ENCODE measurements around the gene DALRD3.

The DALRD3 gene

GRCh38 chr3:48970586-48970985 lies 47.8 kb downstream of the DALRD3 start:
- Histone ChIP-seq H3K9me3 (ENCODE audit: control insufficient read depth, insufficient read depth, low read depth, low read length) (no peaks in the 10 kb centered on the region), H3K4me1 (ENCODE audit: control insufficient read depth, insufficient read depth, low read length) (no peaks in the 10 kb centered on the region), H3K9ac (ENCODE audit: low read length) (no peak overlapping the region), H3K27ac (ENCODE audit: low read depth, low read length) (no peak overlapping the region), H3K4me3 (ENCODE audit: low read depth, low read length) (no peak overlapping the region), H3K36me3 (ENCODE audit: control insufficient read depth, insufficient read depth, low read length) (peaks cover 94% of the 10 kb centered on the region), H3K27me3 (ENCODE audit: control insufficient read depth, insufficient read depth, low read length) (no peaks in the 10 kb centered on the region)

- H3K4me3 ChIP-seq (ENCODE audit: low read depth, low read length), result no peak overlapping the region
- no peaks in the 10 kb centered on the region for H3K9me3 ChIP-seq (ENCODE audit: control insufficient read depth, insufficient read depth, low read depth, low read length)
- H3K27ac ChIP-seq (ENCODE audit: low read depth, low read length), result no peak overlapping the region
- H3K9ac ChIP-seq (ENCODE audit: low read length), result no peak overlapping the region
- H3K27me3 ChIP-seq (ENCODE audit: control insufficient read depth, insufficient read depth, low read length), result no peaks in the 10 kb centered on the region
- H3K36me3 ChIP-seq (ENCODE audit: control insufficient read depth, insufficient read depth, low read length), result peaks cover 75% of the 10 kb centered on the region
- H3K4me1 ChIP-seq (ENCODE audit: control insufficient read depth, insufficient read depth, low read length), result peaks cover 18% of the 10 kb centered on the region
These were observed 51.5 kb downstream of the DALRD3 start for GRCh38 chr3:48966876-48967361.

DNA sequence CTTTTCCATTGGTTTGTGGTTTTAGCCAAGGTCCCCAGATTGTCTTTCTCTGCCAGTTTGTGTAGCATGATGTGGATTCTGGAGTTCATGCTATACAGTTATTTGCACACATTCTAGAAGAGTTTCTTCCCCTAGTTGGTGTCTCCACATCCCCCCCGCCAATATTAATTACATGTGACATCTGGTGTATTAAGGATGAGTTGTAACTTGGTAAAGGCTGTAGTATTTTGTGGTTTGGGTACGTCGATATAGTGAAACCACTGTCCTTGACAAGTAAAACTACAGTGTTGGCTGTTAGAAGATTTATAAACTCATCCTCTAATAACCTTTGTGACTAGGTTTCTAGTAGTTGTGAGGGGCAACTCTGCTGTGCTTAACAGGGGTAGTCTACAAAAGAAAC lies 52.0 kb downstream of the DALRD3 start:
- no peak overlapping the region for H3K9ac ChIP-seq (ENCODE audit: low read length)
- H3K36me3 ChIP-seq (ENCODE audit: control insufficient read depth, insufficient read depth, low read length), result peaks cover 69% of the 10 kb centered on the region
- no peak overlapping the region for H3K4me3 ChIP-seq (ENCODE audit: low read depth, low read length)
- H3K27me3 ChIP-seq (ENCODE audit: control insufficient read depth, insufficient read depth, low read length), result no peaks in the 10 kb centered on the region
- peaks cover 18% of the 10 kb centered on the region for H3K4me1 ChIP-seq (ENCODE audit: control insufficient read depth, insufficient read depth, low read length)
- H3K27ac ChIP-seq (ENCODE audit: low read depth, low read length), result no peak overlapping the region
- no peaks in the 10 kb centered on the region for H3K9me3 ChIP-seq (ENCODE audit: control insufficient read depth, insufficient read depth, low read depth, low read length)
